Renal cortex interstitium (tissue), 11 donors: Measurements from ENCODE around the gene LCN1. TPM values are rescaled to one million over a fixed set of nuclear protein-coding genes. Genes with fewer than 3 reads are reported as not detected.
"Not testable (repeated sequence)": the region's sequence is repeated elsewhere in the genome, so short reads cannot be mapped to it uniquely, and the experiment has no call there.

ENCODE experiments used
- DNase-seq, 11 donors: peaks; one replicate each; pipeline ENCODE4 v3.0.0-alpha.2; 2013; ENCODE audit warnings: low read depth in 9 of 11, low spot score in 4 of 11; ENCODE audit errors: extremely low read depth in 1 of 11
- polyA plus RNA-seq, 3 donors: library from polyadenylated mRNA; unstranded; fragments of 120-200 nt; gene quantifications; one replicate each; pipeline ENCODE4 v1.2.1, GENCODE V29; 2013; ENCODE audit not compliant: insufficient read length in 3 of 3

Gene LCN1
- polyA plus RNA-seq, 3 donors: not detected

GRCh38 chr9:135533113-135533512 lies 11.9 kb downstream of the LCN1 start:
- no peak for DNase-seq

GRCh38 chr9:135533674-135534073 lies 12.4 kb downstream of the LCN1 start:
- DNase-seq: no peak

- not testable (repeated sequence) for DNase-seq
These were observed 13.0 kb downstream of the LCN1 start for GRCh38 chr9:135534192-135534711.

GRCh38 chr9:135534826-135535225 lies 13.6 kb downstream of the LCN1 start:
- DNase-seq: not testable (repeated sequence)

GRCh38 chr9:135535631-135536030 lies 14.4 kb downstream of the LCN1 start:
- DNase-seq: not testable (repeated sequence)

GRCh38 chr9:135536216-135536615 lies 15.0 kb downstream of the LCN1 start:
- DNase-seq: no peak

GRCh38 chr9:135543262-135543894 lies 22.1 kb downstream of the LCN1 start:
- DNase-seq: not testable (repeated sequence)

- DNase-seq: no peak
These were observed 23.9 kb downstream of the LCN1 start for GRCh38 chr9:135544981-135545635.

GRCh38 chr9:135545646-135546176 lies 24.5 kb downstream of the LCN1 start, which contains the start of gene OBP2A:
OBP2A (plus strand) TSS chr9:135546126; CDS start chr9:135546181, 55 bp downstream.
- not testable (repeated sequence) for DNase-seq

- DNase-seq: not testable (repeated sequence)
These were observed 25.8 kb downstream of the LCN1 start for GRCh38 chr9:135546792-135547617.

- DNase-seq: no peak
These were observed 26.8 kb downstream of the LCN1 start for GRCh38 chr9:135547756-135548736.

GRCh38 chr9:135549478-135550343 lies 28.5 kb downstream of the LCN1 start:
- not testable (repeated sequence) for DNase-seq

- no peak for DNase-seq
These were observed 29.2 kb downstream of the LCN1 start for GRCh38 chr9:135550344-135550918.

- no peak for DNase-seq
These were observed 29.8 kb downstream of the LCN1 start for GRCh38 chr9:135551031-135551430.

- no peak for DNase-seq
These were observed 30.2 kb downstream of the LCN1 start for GRCh38 chr9:135551456-135551855.

- no peak for DNase-seq
These were observed 30.9 kb downstream of the LCN1 start for GRCh38 chr9:135552021-135552697.
